Measurements from ENCODE around the gene BOK.
"Not testable (repeated sequence)": the region's sequence is repeated elsewhere in the genome, so short reads cannot be mapped to it uniquely, and the experiment has no call there.

Gene BOK

GRCh38 chr2:241559323-241560161 lies 997 bp downstream of the BOK start:
- no peak for DNase-seq

GRCh38 chr2:241560162-241560882 lies 1.8 kb downstream of the BOK start:
- no peak for DNase-seq

GRCh38 chr2:241560883-241561474 lies 2.4 kb downstream of the BOK start:
- DNase-seq, result no peak

GRCh38 chr2:241561832-241562231 lies 3.3 kb downstream of the BOK start:
- no peak for DNase-seq

- no peak for DNase-seq
Measured at GRCh38 chr2:241562269-241562891, 3.8 kb downstream of the BOK start.

- no peak for DNase-seq
Measured at GRCh38 chr2:241563031-241563507, 4.5 kb downstream of the BOK start.

- DNase-seq, result no peak
Measured at GRCh38 chr2:241563571-241563980, 5.0 kb downstream of the BOK start.

GRCh38 chr2:241563981-241564595 lies 5.5 kb downstream of the BOK start:
- DNase-seq, result no peak

GRCh38 chr2:241564596-241565410 lies 6.3 kb downstream of the BOK start:
- no peak for DNase-seq

GRCh38 chr2:241565411-241565810 lies 6.9 kb downstream of the BOK start:
- DNase-seq, result no peak

- not testable (repeated sequence) for DNase-seq
Measured at GRCh38 chr2:241566021-241566420, 7.5 kb downstream of the BOK start.

GRCh38 chr2:241566468-241566867 lies 7.9 kb downstream of the BOK start:
- no peak for DNase-seq

- not testable (repeated sequence) for DNase-seq
Measured at GRCh38 chr2:241567266-241567665, 8.7 kb downstream of the BOK start.

GRCh38 chr2:241567776-241568175 lies 9.2 kb downstream of the BOK start:
- DNase-seq, result no peak

- DNase-seq, result peak; percentile 59
Measured at GRCh38 chr2:241568726-241569125, 10.2 kb downstream of the BOK start.

GRCh38 chr2:241569831-241570281 lies 11.3 kb downstream of the BOK start:
- DNase-seq, result no peak

- no peak for DNase-seq
Measured at GRCh38 chr2:241570961-241571581, 12.5 kb downstream of the BOK start.

- DNase-seq, result no peak
Measured at GRCh38 chr2:241571821-241572620, 13.5 kb downstream of the BOK start.

- not testable (repeated sequence) for DNase-seq
Measured at GRCh38 chr2:241572915-241573651, 14.5 kb downstream of the BOK start.

- no peak for DNase-seq
Measured at GRCh38 chr2:241573741-241574140, 15.2 kb downstream of the BOK start.
